HepG2 (cell line): ENCODE results near the gene ZNF735. TPM values are rescaled to one million over a fixed set of nuclear protein-coding genes. Genes with fewer than 3 reads are reported as not detected.

Experiments used
- ATAC-seq: fragments of 200-7000 bp; cut with Tn5 transposase; 3 replicates; pipeline ENCODE4 v1.9.1; 2020; ENCODE audit warnings: mild to moderate bottlenecking, moderate library complexity
- BruUV-seq: library from RNA; stranded (reverse); fragments of 400-500 nt; replicated peaks from 2 replicates; lab custom pipeline; 2021; lab: Mats Ljungman, UMichigan
- CTCF ChIA-PET: fragments of 300-600 bp; formaldehyde crosslinking; extraction: SDS; loops from one replicate; lab custom pipeline; 2021; ENCODE audit warnings: low total read pairs, inconsistent platforms, low intra/inter-chr PET ratio; lab: Yijun Ruan, JAX
- POLR2A ChIA-PET: fragments of 350-600 bp; sonication (Branson Sonifier 250); formaldehyde crosslinking; loops from one replicate; lab custom pipeline; 2020; ENCODE audit warnings: antibody characterized with exemption, inconsistent platforms; lab: Yijun Ruan, JAX
- DNase-seq: peaks from one replicate; pipeline ENCODE4 v3.0.0-alpha.2; 2015; ENCODE audit warnings: low spot score
- FAIRE-seq: peaks from 3 replicates; lab custom pipeline; 2011; peaks lifted over from hg19 to GRCh38; lab: Jason Lieb, UNC
- H2AFZ ChIP-seq: one replicate; pipeline ENCODE4 v1.6.1; 2011; ENCODE audit warnings: low read length, inconsistent platforms
- H3K27ac ChIP-seq: fragments of 300-600 bp; 3 replicates; pipeline ENCODE4 v1.8.0; 2011; ENCODE audit warnings: mixed run types, mild to moderate bottlenecking, mixed read lengths, low read length, inconsistent platforms; ENCODE audit not compliant: insufficient read depth; ENCODE audit errors: extremely low read length
- H3K27me3 ChIP-seq, 2 experiments: fragments of 200-600 bp in 1 of 2; 2 replicates in 1 of 2; 3 replicates in 1 of 2; pipeline versions ENCODE4 v1.6.0 to v1.8.0; 2011; ENCODE audit warnings: low read length in 2 of 2, mild to moderate bottlenecking in 2 of 2, moderate library complexity in 2 of 2, inconsistent platforms in 1 of 2; ENCODE audit not compliant: insufficient read depth in 2 of 2, control insufficient read depth in 1 of 2
- H3K36me3 ChIP-seq, 2 experiments: fragments of 200-600 bp in 1 of 2; replicated peaks in 1 of 2; 2 replicates in 1 of 2; 3 replicates in 1 of 2; pipeline versions ENCODE4 v1.5.1 to v1.8.0; 2011; ENCODE audit warnings: low read length in 2 of 2, inconsistent platforms in 1 of 2; ENCODE audit not compliant: insufficient read depth in 2 of 2, control insufficient read depth in 1 of 2
- H3K4me1 ChIP-seq: 2 replicates; pipeline ENCODE4 v1.5.1; 2012; ENCODE audit warnings: low read length, inconsistent platforms; ENCODE audit not compliant: insufficient read depth
- H3K4me2 ChIP-seq: 2 replicates; pipeline ENCODE4 v1.6.0; 2011; ENCODE audit warnings: low read depth, low read length, inconsistent platforms
- H3K4me3 ChIP-seq, 3 experiments: fragments of 200-600 bp in 1 of 3; sonication (generic), shearing (Covaris generic) in 1 of 3; replicated peaks in 1 of 3; 2 replicates each; pipeline ENCODE4 v1.5.1; 2011 to 2016; ENCODE audit warnings: low read length in 3 of 3, inconsistent platforms in 2 of 3, low read depth in 2 of 3, mild to moderate bottlenecking in 2 of 3, control low read depth in 1 of 3, mixed read lengths in 1 of 3; ENCODE audit not compliant: insufficient read depth in 1 of 3
- H3K79me2 ChIP-seq: one replicate; pipeline ENCODE4 v1.6.1; 2011; ENCODE audit warnings: low read length, inconsistent platforms; ENCODE audit not compliant: insufficient read depth
- H3K9ac ChIP-seq: 2 replicates; pipeline ENCODE4 v1.6.0; 2011; ENCODE audit warnings: mild to moderate bottlenecking, low read depth, low read length, inconsistent platforms; ENCODE audit not compliant: insufficient read depth
- H3K9me3 ChIP-seq: 2 replicates; pipeline ENCODE4 v1.5.1; 2012; ENCODE audit warnings: mild to moderate bottlenecking, low read length
- H4K20me1 ChIP-seq: 2 replicates; pipeline ENCODE4 v1.6.0; 2011; ENCODE audit warnings: inconsistent platforms, mild to moderate bottlenecking, low read length, moderate library complexity; ENCODE audit not compliant: insufficient read depth
- ATAD3A ChIP-seq: sonication (generic); formaldehyde crosslinking; IDR thresholded peaks from 2 replicates; pipeline ENCODE4 v1.4.0; 2020; ENCODE audit warnings: missing genetic modification reagents
- HDAC1 ChIP-seq: sonication (generic); formaldehyde crosslinking; IDR thresholded peaks from 2 replicates; pipeline ENCODE4 v1.5.1; 2020; ENCODE audit warnings: mild to moderate bottlenecking, missing genetic modification reagents
- KDM5A ChIP-seq: fragments of 200-600 bp; sonication (generic); IDR thresholded peaks from 2 replicates; pipeline ENCODE4 v1.7.0; 2018; ENCODE audit warnings: antibody characterized with exemption, mild to moderate bottlenecking, low read length, borderline replicate concordance
- MIER2 ChIP-seq: IDR thresholded peaks from 2 replicates; pipeline ENCODE4 v1.6.1; 2016; ENCODE audit warnings: missing biosample characterization, missing genetic modification reagents
- NRL ChIP-seq: sonication (generic); formaldehyde crosslinking; IDR thresholded peaks from 2 replicates; pipeline ENCODE4 v1.5.0; 2020; ENCODE audit warnings: missing genetic modification reagents, mild to moderate bottlenecking, moderate library complexity, borderline replicate concordance
- PAWR ChIP-seq: sonication (generic); formaldehyde crosslinking; IDR thresholded peaks from 2 replicates; pipeline ENCODE4 v1.4.0; 2020; ENCODE audit warnings: missing genetic modification reagents, mild to moderate bottlenecking, borderline replicate concordance
- REST ChIP-seq, 2 experiments: IDR thresholded peaks; 2 replicates each; pipeline ENCODE4 v1.6.1; 2011 to 2012; ENCODE audit warnings: low read length in 2 of 2, borderline replicate concordance in 1 of 2, low read depth in 1 of 2, mild to moderate bottlenecking in 1 of 2, moderate library complexity in 1 of 2
- SIN3B ChIP-seq: fragments of 150-350 bp; IDR thresholded peaks from 2 replicates; pipeline ENCODE4 v1.6.1; 2014; ENCODE audit warnings: low read length
- SMAD9 ChIP-seq: sonication (generic); formaldehyde crosslinking; IDR thresholded peaks from 2 replicates; pipeline ENCODE4 v1.5.1; 2020; ENCODE audit warnings: mild to moderate bottlenecking, missing genetic modification reagents
- TAF15 ChIP-seq: fragments of 200-400 bp; formaldehyde crosslinking; IDR thresholded peaks from one replicate; pipeline ENCODE4 v1.6.1; 2018; ENCODE audit warnings: mild to moderate bottlenecking, low read depth, low read length; ENCODE audit not compliant: poor library complexity, severe bottlenecking
- U2AF2 ChIP-seq: fragments of 200-400 bp; formaldehyde crosslinking; IDR thresholded peaks from 2 replicates; pipeline ENCODE4 v1.6.1; 2017; ENCODE audit warnings: low read depth, mild to moderate bottlenecking, low read length
- ZNF230 ChIP-seq: sonication (generic); formaldehyde crosslinking; IDR thresholded peaks from 2 replicates; pipeline ENCODE4 v1.4.0; 2020; ENCODE audit warnings: mild to moderate bottlenecking, missing genetic modification reagents
- ZNF30 ChIP-seq: sonication (generic); formaldehyde crosslinking; IDR thresholded peaks from 2 replicates; pipeline ENCODE4 v1.5.0; 2020; ENCODE audit warnings: mild to moderate bottlenecking, missing genetic modification reagents
- ZNF414 ChIP-seq: sonication (generic); formaldehyde crosslinking; IDR thresholded peaks from 2 replicates; pipeline ENCODE4 v1.5.0; 2020; ENCODE audit warnings: missing genetic modification reagents
- WGBS: methylation state at CpG from one replicate; pipeline ENCODE4 v1.1.6; 2017; ENCODE audit warnings: low lambda C conversion rate; 5-methylcytosine and 5-hydroxymethylcytosine counted together
- in situ Hi-C: cut with HindIII; loops from 2 replicates; pipeline ENCODE4 v1.10.0; 2017; ENCODE audit warnings: low pct_unique_long_range_greater_than_20kb; ENCODE audit not compliant: extremely low pct_ligation_motif_present
- intact Hi-C: fragments of 100-400 bp; cut with micrococcal nuclease; formaldehyde crosslinking; loops from one replicate; pipeline ENCODE4 v1.10.0; 2022; ENCODE audit not compliant: unreplicated experiment
- polyA plus RNA-seq, 8 experiments: library from polyadenylated mRNA; depleted of rRNA in 3 of 8; stranded (reverse) in 7 of 8; unstranded in 1 of 8; fragments of >200 nt; fragmentation: Illumina TruSeq in 4 of 8; extraction: Trizol in 4 of 8; gene quantifications; 2 replicates each; pipeline versions ENCODE4 v1.2.1 to v1.2.3, GENCODE V29; 2011 to 2016; ENCODE audit warnings: low read depth in 4 of 8, missing spikeins in 1 of 8, mixed read lengths in 1 of 8; ENCODE audit not compliant: insufficient read depth in 1 of 8
- total RNA-seq, 5 experiments: library from RNA; depleted of rRNA; stranded (reverse); fragments of >200 nt; fragmentation: Illumina TruSeq; extraction: Trizol; gene quantifications; 2 replicates each; pipeline ENCODE4 v1.2.3, GENCODE V29; 2016; ENCODE audit warnings: low read depth in 1 of 5

The ZNF735 gene
- total and polyA plus RNA-seq, 2 of the 13 experiments (the other 11 are each of a cell fraction or from before 2014, with no cell fraction given): not detected

- 8% methylated on average over 5 of the region's 7 CpGs for WGBS
- no peaks in the 10 kb centered on the region for H3K27me3 ChIP-seq
- no peak overlapping the region for H2AFZ ChIP-seq
- no peaks in the 10 kb centered on the region for H4K20me1 ChIP-seq
- no peak overlapping the region for H3K4me3 ChIP-seq
- POLR2A ChIA-PET: no interaction called here
- TF ChIP-seq REST (IDR thresholded peaks at IDR 0.05; ENCODE audit: borderline replicate concordance in 1 of 2, low read depth in 1 of 2, low read length in 2 of 2) (peak; percentile 39 to 88), NRL (CRISPR knock-in tag) (no peak), SIN3B (no peak), SMAD9 (CRISPR knock-in tag) (no peak), KDM5A (no peak), ZNF230 (CRISPR knock-in tag) (no peak), ZNF30 (CRISPR knock-in tag) (no peak), PAWR (CRISPR knock-in tag) (no peak), U2AF2 (no peak), TAF15 (no peak), ATAD3A (CRISPR knock-in tag) (no peak), ZNF414 (CRISPR knock-in tag) (no peak), MIER2 (CRISPR knock-in tag) (peak; percentile 66; the same call in 1 of the 2 replicates), HDAC1 (no peak)
- TF ChIP-seq, all 625 proteins: peak for 2
- H3K9ac ChIP-seq: no peak overlapping the region
- in situ Hi-C loops (loop anchor here (25.0 kb wide), 1 partner anchor 437 kb away; no protein-coding TSS in a partner anchor), intact Hi-C loops (no loop called here)
- no peaks in the 10 kb centered on the region for H3K36me3 ChIP-seq
- no peak overlapping the region for H3K27ac ChIP-seq
- no TSS peak for BruUV-seq
- CTCF ChIA-PET: no interaction called here
- H3K4me1 ChIP-seq: no peaks in the 10 kb centered on the region
- no peak for DNase-seq
- FAIRE-seq: no peak
- no peaks in the 10 kb centered on the region for H3K79me2 ChIP-seq
- no peak overlapping the region for H3K4me2 ChIP-seq
- ATAC-seq: no peak
- peaks cover 68% of the 10 kb centered on the region for H3K9me3 ChIP-seq
These were observed 32.1 kb upstream of the ZNF735 start for GRCh38 chr7:64174941-64175340.
